DND-41 (cell line): Measurements from ENCODE around the gene ZC3H12C.

Experiments used
- CTCF ChIP-seq: IDR thresholded peaks from 2 replicates; pipeline ENCODE4 v1.5.1; 2012; ENCODE audit warnings: borderline replicate concordance, low read length, moderate library complexity, mild to moderate bottlenecking; ENCODE audit not compliant: poor library complexity, severe bottlenecking; ENCODE audit errors: extremely low read depth
- EZH2 ChIP-seq: IDR thresholded peaks from 3 replicates; pipeline ENCODE4 v1.6.1; 2012; ENCODE audit warnings: borderline replicate concordance, low read depth, mild to moderate bottlenecking, moderate library complexity, low read length, inconsistent platforms; ENCODE audit not compliant: severe bottlenecking

GRCh38 chr11:110096496-110096895 is 3.3 kb downstream of the ZC3H12C start:
- TF ChIP-seq CTCF (no peak), EZH2 (no peak)
